ENCODE results near the gene ZAR1L.
A peak's percentile ranks its signal among the peaks of the same experiment; 100 is the strongest.

The ZAR1L gene

GRCh38 chr13:32310134-32310706, 4.9 kb downstream of the ZAR1L start:
- Histone ChIP-seq H3K79me1 (ENCODE audit: low read length) (peaks cover 3% of the 10 kb centered on the region), H2BK120ac (ENCODE audit: insufficient read depth, low read length, poor library complexity) (no peak overlapping the region), H3K18ac (ENCODE audit: low read length) (no peak overlapping the region), H3K79me2 (ENCODE audit: control insufficient read depth, insufficient read depth, low read length, poor library complexity) (no peaks in the 10 kb centered on the region), H3K23ac (ENCODE audit: low read length) (no peak overlapping the region), H2AK5ac (ENCODE audit: low read length) (no peak overlapping the region), H3K4me1 (ENCODE audit: control insufficient read depth in 1 of 2, insufficient read depth in 2 of 2, low read length in 2 of 2) (peaks cover 0 to 4% of the 10 kb centered on the region in 2 experiments), H3K27ac (ENCODE audit: low read depth, low read length) (no peak overlapping the region), H4K12ac (ENCODE audit: low read depth, low read length) (no peak overlapping the region), H2BK5ac (ENCODE audit: low read depth, low read length, poor library complexity) (no peak overlapping the region), H3K9me3 (ENCODE audit: insufficient read depth, low read depth, low read length) (no peaks in the 10 kb centered on the region), H3K4me3 (ENCODE audit: low read depth, low read length) (no peak overlapping the region), H3K4me2 (ENCODE audit: low read length) (no peak overlapping the region), H3K27me3 (ENCODE audit: insufficient read depth, low read length) (no peaks in the 10 kb centered on the region), H4K8ac (ENCODE audit: low read depth, low read length) (no peak overlapping the region), H3K9ac (ENCODE audit: low read length) (no peak overlapping the region), H3K14ac (ENCODE audit: low read length) (no peak overlapping the region), H4K91ac (ENCODE audit: low read depth, low read length) (no peak overlapping the region), H3K36me3 (ENCODE audit: control insufficient read depth in 1 of 2, insufficient read depth in 2 of 2, low read length in 2 of 2) (no peaks in the 10 kb centered on the region), H2AFZ (ENCODE audit: insufficient read depth, low read length, poor library complexity) (no peak overlapping the region), H2BK12ac (ENCODE audit: low read length) (no peak overlapping the region), H3K4ac (ENCODE audit: low read depth, low read length) (no peak overlapping the region)
- no CpG with 5 or more reads among the region's 12 CpGs for WGBS (ENCODE audit: extremely low coverage, insufficient coverage, insufficient read length)
- DNase-seq, result peak; percentile 16 to 81

- H2BK12ac ChIP-seq (ENCODE audit: low read length), result no peak overlapping the region
- no peak overlapping the region for H2BK120ac ChIP-seq (ENCODE audit: insufficient read depth, low read length, poor library complexity)
- no peak overlapping the region for H2BK5ac ChIP-seq (ENCODE audit: low read depth, low read length, poor library complexity)
- H4K8ac ChIP-seq (ENCODE audit: low read depth, low read length), result no peak overlapping the region
- no peak overlapping the region for H3K4ac ChIP-seq (ENCODE audit: low read depth, low read length)
- no peaks in the 10 kb centered on the region for H3K27me3 ChIP-seq (ENCODE audit: insufficient read depth, low read length)
- peaks cover 0 to under 1% of the 10 kb centered on the region in 2 experiments for H3K4me1 ChIP-seq (ENCODE audit: control insufficient read depth in 1 of 2, insufficient read depth in 2 of 2, low read length in 2 of 2)
- no peaks in the 10 kb centered on the region for H3K9me3 ChIP-seq (ENCODE audit: insufficient read depth, low read depth, low read length)
- no peak overlapping the region for H3K4me2 ChIP-seq (ENCODE audit: low read length)
- no peaks in the 10 kb centered on the region for H3K79me2 ChIP-seq (ENCODE audit: control insufficient read depth, insufficient read depth, low read length, poor library complexity)
- H3K18ac ChIP-seq (ENCODE audit: low read length), result no peak overlapping the region
- no peak overlapping the region for H2AK5ac ChIP-seq (ENCODE audit: low read length)
- no peak overlapping the region for H4K12ac ChIP-seq (ENCODE audit: low read depth, low read length)
- H3K27ac ChIP-seq (ENCODE audit: low read depth, low read length), result no peak overlapping the region
- no peak overlapping the region for H3K9ac ChIP-seq (ENCODE audit: low read length)
- H3K36me3 ChIP-seq (ENCODE audit: control insufficient read depth in 1 of 2, insufficient read depth in 2 of 2, low read length in 2 of 2), result no peaks in the 10 kb centered on the region
- no peak for DNase-seq
- H3K23ac ChIP-seq (ENCODE audit: low read length), result no peak overlapping the region
- H3K4me3 ChIP-seq (ENCODE audit: low read depth, low read length), result no peak overlapping the region
- no peak overlapping the region for H3K14ac ChIP-seq (ENCODE audit: low read length)
- no CpG with 5 or more reads among the region's 10 CpGs for WGBS (ENCODE audit: extremely low coverage, insufficient coverage, insufficient read length)
- H3K79me1 ChIP-seq (ENCODE audit: low read length), result no peaks in the 10 kb centered on the region
- no peak overlapping the region for H4K91ac ChIP-seq (ENCODE audit: low read depth, low read length)
- H2AFZ ChIP-seq (ENCODE audit: insufficient read depth, low read length, poor library complexity), result no peak overlapping the region
Measured at GRCh38 chr13:32309312-32310133, 5.6 kb downstream of the ZAR1L start.

GRCh38 chr13:32305646-32306045, 9.5 kb downstream of the ZAR1L start:
- Histone ChIP-seq H4K12ac (ENCODE audit: low read depth, low read length) (no peak overlapping the region), H4K8ac (ENCODE audit: low read depth, low read length) (no peak overlapping the region), H2BK120ac (ENCODE audit: insufficient read depth, low read length, poor library complexity) (no peak overlapping the region), H3K4me2 (ENCODE audit: low read length) (no peak overlapping the region), H4K91ac (ENCODE audit: low read depth, low read length) (no peak overlapping the region), H2AK5ac (ENCODE audit: low read length) (no peak overlapping the region), H2BK5ac (ENCODE audit: low read depth, low read length, poor library complexity) (no peak overlapping the region), H3K27ac (ENCODE audit: low read depth, low read length) (no peak overlapping the region), H3K27me3 (ENCODE audit: insufficient read depth, low read length) (no peaks in the 10 kb centered on the region), H3K4me3 (ENCODE audit: low read depth, low read length) (no peak overlapping the region), H3K14ac (ENCODE audit: low read length) (no peak overlapping the region), H3K36me3 (ENCODE audit: control insufficient read depth in 1 of 2, insufficient read depth in 2 of 2, low read length in 2 of 2) (no peaks in the 10 kb centered on the region), H2AFZ (ENCODE audit: insufficient read depth, low read length, poor library complexity) (no peak overlapping the region), H3K9ac (ENCODE audit: low read length) (no peak overlapping the region), H2BK12ac (ENCODE audit: low read length) (no peak overlapping the region), H3K18ac (ENCODE audit: low read length) (no peak overlapping the region), H3K79me2 (ENCODE audit: control insufficient read depth, insufficient read depth, low read length, poor library complexity) (no peaks in the 10 kb centered on the region), H3K4me1 (ENCODE audit: control insufficient read depth in 1 of 2, insufficient read depth in 2 of 2, low read length in 2 of 2) (no peaks in the 10 kb centered on the region), H3K23ac (ENCODE audit: low read length) (no peak overlapping the region), H3K9me3 (ENCODE audit: insufficient read depth, low read depth, low read length) (no peaks in the 10 kb centered on the region), H3K79me1 (ENCODE audit: low read length) (no peaks in the 10 kb centered on the region), H3K4ac (ENCODE audit: low read depth, low read length) (no peak overlapping the region)
- no peak for DNase-seq

- no peaks in the 10 kb centered on the region for H3K79me1 ChIP-seq (ENCODE audit: low read length)
- WGBS (ENCODE audit: extremely low coverage, insufficient coverage, insufficient read length), result no CpG with 5 or more reads among the region's 2 CpGs
Measured at GRCh38 chr13:32302461-32302860, 12.7 kb downstream of the ZAR1L start.

More at GRCh38 chr13:32302461-32302860, 12.7 kb downstream of the ZAR1L start:
- Histone ChIP-seq H3K79me2 (ENCODE audit: control insufficient read depth, insufficient read depth, low read length, poor library complexity) (no peaks in the 10 kb centered on the region), H2AFZ (ENCODE audit: insufficient read depth, low read length, poor library complexity) (no peak overlapping the region), H4K91ac (ENCODE audit: low read depth, low read length) (no peak overlapping the region), H3K4me3 (ENCODE audit: low read depth, low read length) (no peak overlapping the region), H3K23ac (ENCODE audit: low read length) (no peak overlapping the region), H2AK5ac (ENCODE audit: low read length) (no peak overlapping the region), H3K14ac (ENCODE audit: low read length) (no peak overlapping the region), H3K18ac (ENCODE audit: low read length) (no peak overlapping the region), H3K36me3 (ENCODE audit: control insufficient read depth in 1 of 2, insufficient read depth in 2 of 2, low read length in 2 of 2) (no peaks in the 10 kb centered on the region), H4K12ac (ENCODE audit: low read depth, low read length) (no peak overlapping the region), H3K9me3 (ENCODE audit: insufficient read depth, low read depth, low read length) (no peaks in the 10 kb centered on the region), H4K8ac (ENCODE audit: low read depth, low read length) (no peak overlapping the region), H2BK120ac (ENCODE audit: insufficient read depth, low read length, poor library complexity) (no peak overlapping the region), H2BK12ac (ENCODE audit: low read length) (no peak overlapping the region), H3K9ac (ENCODE audit: low read length) (no peak overlapping the region), H3K27ac (ENCODE audit: low read depth, low read length) (no peak overlapping the region), H3K4ac (ENCODE audit: low read depth, low read length) (no peak overlapping the region), H3K4me1 (ENCODE audit: control insufficient read depth in 1 of 2, insufficient read depth in 2 of 2, low read length in 2 of 2) (no peaks in the 10 kb centered on the region), H2BK5ac (ENCODE audit: low read depth, low read length, poor library complexity) (no peak overlapping the region), H3K4me2 (ENCODE audit: low read length) (no peak overlapping the region), H3K27me3 (ENCODE audit: insufficient read depth, low read length) (no peaks in the 10 kb centered on the region)
- no peak for DNase-seq
